B cell (primary cell): ENCODE measurements around the gene NPHP4. TPM values are rescaled to one million over a fixed set of nuclear protein-coding genes. Genes with fewer than 3 reads are reported as not detected.

Experiments
- ATAC-seq: fragments of 200-7000 bp; cut with Tn5 transposase; one replicate; pipeline ENCODE4 v1.10.0; 2021; ENCODE audit warnings: low read depth, mild to moderate bottlenecking, moderate number of reproducible peaks, moderate library complexity
- CTCF ChIA-PET: fragments of 350-600 bp; sonication (Branson Sonifier 250); formaldehyde crosslinking; loops from one replicate; lab custom pipeline; 2021; ENCODE audit warnings: antibody characterized with exemption, inconsistent platforms; lab: Charles Lee
- POLR2A ChIA-PET: fragments of 350-600 bp; sonication (Branson Sonifier 250); formaldehyde crosslinking; loops from one replicate; lab custom pipeline; 2021; ENCODE audit warnings: antibody characterized with exemption; lab: Charles Lee
- DNase-seq: peaks from one replicate; pipeline ENCODE4 v3.0.0; 2013
- H2AFZ ChIP-seq: 2 replicates; pipeline ENCODE4 v1.6.1; 2012; ENCODE audit warnings: mild to moderate bottlenecking, low read depth, low read length; ENCODE audit not compliant: insufficient read depth, poor library complexity, severe bottlenecking
- H3K27ac ChIP-seq, 2 donors: 1 replicate in 1 of 2; 2 replicates in 1 of 2; pipeline ENCODE4 v1.5.1; 2012 to 2013; ENCODE audit warnings: low read length in 2 of 2, mild to moderate bottlenecking in 2 of 2, moderate library complexity in 1 of 2
- H3K27me3 ChIP-seq, 4 experiments: fragments of 200-600 bp in 1 of 4; sonication (generic) in 1 of 4; replicated peaks in 1 of 4; 1 replicate in 2 of 4; 2 replicates in 2 of 4; pipeline versions ENCODE4 v1.6.1 to v1.7.0; 2013 to 2016; ENCODE audit warnings: low read length in 3 of 4, mild to moderate bottlenecking in 2 of 4, mixed read lengths in 1 of 4, moderate library complexity in 1 of 4; ENCODE audit not compliant: insufficient read depth in 4 of 4, control insufficient read depth in 3 of 4; ENCODE audit errors: control extremely low read depth in 1 of 4
- H3K36me3 ChIP-seq, 2 experiments: replicated peaks in 1 of 2; 1 replicate in 1 of 2; 2 replicates in 1 of 2; pipeline versions ENCODE4 v1.6.1 to v1.7.1; 2013; ENCODE audit warnings: low read length in 1 of 2; ENCODE audit not compliant: insufficient read depth in 2 of 2, control insufficient read depth in 1 of 2; ENCODE audit errors: control extremely low read depth in 1 of 2, extremely low read depth in 1 of 2
- H3K4me1 ChIP-seq, 2 donors: fragments of 200-600 bp in 1 of 2; sonication (generic) in 1 of 2; 1 replicate in 1 of 2; 2 replicates in 1 of 2; pipeline versions ENCODE4 v1.5.1 to v1.6.1; 2013 to 2017; ENCODE audit warnings: low read length in 2 of 2; ENCODE audit not compliant: control insufficient read depth in 2 of 2, insufficient read depth in 2 of 2
- H3K4me2 ChIP-seq: replicated peaks from 2 replicates; pipeline ENCODE3; 2012; ENCODE audit warnings: mild to moderate bottlenecking, low read depth, low read length; ENCODE audit not compliant: poor library complexity, severe bottlenecking
- H3K4me3 ChIP-seq, 5 experiments: fragments of 200-600 bp in 1 of 5; sonication (generic) in 1 of 5; 1 replicate in 3 of 5; 2 replicates in 2 of 5; pipeline versions ENCODE4 v1.5.1 to v1.7.0; 2011 to 2016; ENCODE audit warnings: low read length in 4 of 5, mild to moderate bottlenecking in 4 of 5, low read depth in 2 of 5, control low read depth in 1 of 5, moderate library complexity in 1 of 5; ENCODE audit not compliant: insufficient read depth in 1 of 5; ENCODE audit errors: control extremely low read depth in 1 of 5, extremely low read depth in 1 of 5
- H3K79me2 ChIP-seq: fragments of 200-600 bp; sonication (generic); one replicate; pipeline ENCODE4 v1.6.0; 2016; ENCODE audit warnings: low read length; ENCODE audit not compliant: control insufficient read depth, insufficient read depth
- H3K9ac ChIP-seq: fragments of 200-600 bp; sonication (generic); 2 replicates; pipeline ENCODE4 v1.6.1; 2017; ENCODE audit warnings: mild to moderate bottlenecking, low read length, moderate library complexity
- H3K9me3 ChIP-seq, 3 donors: one replicate each; pipeline versions ENCODE4 v1.6.1 to v1.7.1; 2013; ENCODE audit warnings: low read length in 2 of 3; ENCODE audit not compliant: control insufficient read depth in 2 of 3, insufficient read depth in 1 of 3; ENCODE audit errors: control extremely low read depth in 1 of 3
- H4K20me1 ChIP-seq: 2 replicates; pipeline ENCODE4 v1.6.0; 2012; ENCODE audit warnings: mild to moderate bottlenecking, low read length; ENCODE audit not compliant: insufficient read depth, control insufficient read depth, poor library complexity, severe bottlenecking
- H3K27ac Mint-ChIP-seq: one replicate; pipeline ENCODE4 v1.8.0; 2021; ENCODE audit warnings: mixed read lengths
- H3K27me3 Mint-ChIP-seq: one replicate; pipeline ENCODE4 v1.8.0; 2021; ENCODE audit warnings: mixed read lengths
- H3K4me1 Mint-ChIP-seq: one replicate; pipeline ENCODE4 v1.8.0; 2021; ENCODE audit warnings: mixed read lengths
- H3K4me3 Mint-ChIP-seq: one replicate; pipeline ENCODE4 v1.8.0; 2021; ENCODE audit warnings: mixed read lengths
- H3K9me3 Mint-ChIP-seq: one replicate; pipeline ENCODE4 v1.8.0; 2022; ENCODE audit warnings: mixed read lengths; ENCODE audit not compliant: insufficient read depth
- CTCF ChIP-seq: fragments of 200-600 bp; IDR thresholded peaks from one replicate; pipeline ENCODE4 v1.8.0; 2022; ENCODE audit warnings: antibody characterized with exemption, mild to moderate bottlenecking
- EZH2 ChIP-seq: IDR thresholded peaks from 2 replicates; pipeline ENCODE4 v1.6.1; 2012; ENCODE audit warnings: borderline replicate concordance, low read depth, mild to moderate bottlenecking, moderate library complexity, low read length; ENCODE audit not compliant: insufficient read depth, poor library complexity, severe bottlenecking
- WGBS: methylation state at CpG from one replicate; pipeline ENCODE4 v1.1.5; 2013; ENCODE audit warnings: missing lambda C conversion rate; ENCODE audit not compliant: insufficient coverage; 5-methylcytosine and 5-hydroxymethylcytosine counted together
- intact Hi-C: fragments of 100-400 bp; cut with micrococcal nuclease; formaldehyde crosslinking; loops from one replicate; pipeline ENCODE4 v1.10.0; 2022
- polyA plus RNA-seq: library from polyadenylated mRNA; depleted of rRNA; stranded (reverse); fragments of >200 nt; gene quantifications from 2 replicates; pipeline ENCODE4 v1.2.3, GENCODE V29; 2012
- total RNA-seq, 2 donors: library from RNA; stranded (reverse); fragments of 120-200 nt in 1 of 2; gene quantifications; 1 replicate in 1 of 2; 2 replicates in 1 of 2; pipeline versions ENCODE4 v1.2.3 to v1.2.4, GENCODE V29; 2013 to 2022

Gene NPHP4
- total and polyA plus RNA-seq, 2 donors (not counting 1 experiment from before 2014, with no cell fraction given), result 6.5 to 14.8 TPM

DNA sequence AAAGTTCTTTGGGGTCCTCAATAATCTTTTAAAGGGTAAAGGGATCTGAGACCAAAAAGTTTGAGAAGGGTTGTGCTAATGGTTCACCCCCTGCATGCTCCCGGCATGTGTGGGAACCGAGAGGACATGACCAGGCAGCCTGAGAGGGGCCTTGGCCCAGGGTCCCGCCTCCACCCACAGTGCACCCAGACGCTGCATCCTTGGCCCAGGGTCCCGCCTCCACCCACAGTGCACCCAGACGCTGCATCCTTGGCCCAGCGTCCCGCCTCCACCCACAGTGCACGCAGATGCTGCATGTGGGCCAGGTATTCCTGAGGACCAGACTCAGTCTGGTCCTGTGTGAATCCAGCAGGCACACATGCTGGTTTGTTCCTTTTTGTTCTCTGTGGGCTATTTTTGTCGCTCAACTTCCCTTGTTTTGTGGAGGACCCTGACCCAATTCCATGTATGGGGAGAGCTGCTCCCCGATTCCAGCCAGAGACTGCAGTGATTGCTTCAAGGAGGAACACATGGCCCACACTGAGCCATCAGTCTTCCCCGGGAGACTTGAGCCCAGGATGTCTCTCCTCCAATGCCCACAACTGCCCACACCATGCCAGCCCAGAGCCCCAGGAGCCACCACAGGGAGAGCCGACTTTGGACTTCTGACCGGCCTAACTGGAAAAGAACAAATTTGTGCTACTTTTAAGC is 3.5 kb downstream of the NPHP4 start:
- H3K36me3 ChIP-seq, result no peaks in the 10 kb centered on the region
- no peak overlapping the region for H3K4me2 ChIP-seq
- DNase-seq (no peak), ATAC-seq (no peak)
- no peaks in the 10 kb centered on the region for H3K9me3 Mint-ChIP-seq
- H3K79me2 ChIP-seq, result peaks cover 12% of the 10 kb centered on the region
- intact Hi-C loops, result no loop called here
- no peaks in the 10 kb centered on the region for H3K27me3 Mint-ChIP-seq
- no peak overlapping the region for H3K4me3 ChIP-seq
- peaks cover 16% of the 10 kb centered on the region for H3K4me1 Mint-ChIP-seq
- H4K20me1 ChIP-seq, result no peaks in the 10 kb centered on the region
- peaks cover 14 to 17% of the 10 kb centered on the region in 2 donors for H3K4me1 ChIP-seq
- H3K9me3 ChIP-seq, result no peaks in the 10 kb centered on the region
- ChIA-PET POLR2A (no interaction called here), CTCF (no interaction called here)
- peak overlapping the region; percentile 29 for H3K4me3 Mint-ChIP-seq
- WGBS, result 97% methylated on average over 13 of the region's 14 CpGs
- H3K27ac Mint-ChIP-seq, result no peak overlapping the region
- no peak overlapping the region for H2AFZ ChIP-seq
- TF ChIP-seq EZH2 (no peak), CTCF (no peak)
- no peak overlapping the region for H3K27ac ChIP-seq
- no peak overlapping the region for H3K9ac ChIP-seq
- no peaks in the 10 kb centered on the region for H3K27me3 ChIP-seq

DNA sequence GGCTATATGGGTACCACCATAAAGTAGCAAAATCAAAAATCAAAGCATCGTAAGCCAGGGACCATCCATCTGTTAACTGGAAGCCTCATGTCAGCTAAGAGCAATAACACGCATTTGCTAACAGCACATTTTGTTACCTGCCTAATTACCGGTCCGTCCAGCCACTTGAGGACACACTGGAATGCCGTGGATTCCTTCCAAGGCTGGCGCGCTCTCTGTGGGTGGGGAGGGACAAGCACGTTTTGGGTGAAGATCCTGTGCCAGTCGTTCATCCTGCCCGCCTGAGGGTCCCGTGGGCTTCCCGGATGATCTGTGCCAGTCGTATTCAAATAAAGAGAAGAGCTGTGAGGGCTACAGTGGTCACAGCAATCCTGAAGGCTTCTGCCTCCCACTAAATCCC is 6.2 kb downstream of the NPHP4 start:
- Histone ChIP-seq H3K27me3 (no peaks in the 10 kb centered on the region), H3K4me3 (no peak overlapping the region), H4K20me1 (no peaks in the 10 kb centered on the region), H3K9me3 (no peaks in the 10 kb centered on the region), H3K4me2 (no peak overlapping the region), H3K27ac (no peak overlapping the region), H3K36me3 (no peaks in the 10 kb centered on the region), H3K4me1 (peaks cover 9 to 11% of the 10 kb centered on the region in 2 donors), H2AFZ (no peak overlapping the region), H3K79me2 (no peaks in the 10 kb centered on the region), H3K9ac (no peak overlapping the region)
- ChIA-PET POLR2A (no interaction called here), CTCF (no interaction called here)
- TF ChIP-seq CTCF (no peak), EZH2 (no peak)
- 99% methylated on average over 9 of the region's 13 CpGs for WGBS
- DNase-seq, result no peak
- H3K4me3 Mint-ChIP-seq, result no peak overlapping the region
- no peak for ATAC-seq
- intact Hi-C loops, result no loop called here
- no peaks in the 10 kb centered on the region for H3K27me3 Mint-ChIP-seq
- H3K27ac Mint-ChIP-seq, result no peak overlapping the region
- no peaks in the 10 kb centered on the region for H3K9me3 Mint-ChIP-seq
- H3K4me1 Mint-ChIP-seq, result peaks cover 19% of the 10 kb centered on the region
